Measurements from ENCODE around the gene HIRA.

The HIRA gene, protein sequence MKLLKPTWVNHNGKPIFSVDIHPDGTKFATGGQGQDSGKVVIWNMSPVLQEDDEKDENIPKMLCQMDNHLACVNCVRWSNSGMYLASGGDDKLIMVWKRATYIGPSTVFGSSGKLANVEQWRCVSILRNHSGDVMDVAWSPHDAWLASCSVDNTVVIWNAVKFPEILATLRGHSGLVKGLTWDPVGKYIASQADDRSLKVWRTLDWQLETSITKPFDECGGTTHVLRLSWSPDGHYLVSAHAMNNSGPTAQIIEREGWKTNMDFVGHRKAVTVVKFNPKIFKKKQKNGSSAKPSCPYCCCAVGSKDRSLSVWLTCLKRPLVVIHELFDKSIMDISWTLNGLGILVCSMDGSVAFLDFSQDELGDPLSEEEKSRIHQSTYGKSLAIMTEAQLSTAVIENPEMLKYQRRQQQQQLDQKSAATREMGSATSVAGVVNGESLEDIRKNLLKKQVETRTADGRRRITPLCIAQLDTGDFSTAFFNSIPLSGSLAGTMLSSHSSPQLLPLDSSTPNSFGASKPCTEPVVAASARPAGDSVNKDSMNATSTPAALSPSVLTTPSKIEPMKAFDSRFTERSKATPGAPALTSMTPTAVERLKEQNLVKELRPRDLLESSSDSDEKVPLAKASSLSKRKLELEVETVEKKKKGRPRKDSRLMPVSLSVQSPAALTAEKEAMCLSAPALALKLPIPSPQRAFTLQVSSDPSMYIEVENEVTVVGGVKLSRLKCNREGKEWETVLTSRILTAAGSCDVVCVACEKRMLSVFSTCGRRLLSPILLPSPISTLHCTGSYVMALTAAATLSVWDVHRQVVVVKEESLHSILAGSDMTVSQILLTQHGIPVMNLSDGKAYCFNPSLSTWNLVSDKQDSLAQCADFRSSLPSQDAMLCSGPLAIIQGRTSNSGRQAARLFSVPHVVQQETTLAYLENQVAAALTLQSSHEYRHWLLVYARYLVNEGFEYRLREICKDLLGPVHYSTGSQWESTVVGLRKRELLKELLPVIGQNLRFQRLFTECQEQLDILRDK

GRCh38 chr22:19431649-19432132, at the start of gene HIRA:
TSS of gene HIRA (minus strand) at chr22:19431733. CDS start at chr22:19431476, 257 bp downstream.
- peak; percentile 89 for DNase-seq

GRCh38 chr22:19480789-19481188, 49.3 kb upstream of the HIRA start:
- DNase-seq: no peak

DNA sequence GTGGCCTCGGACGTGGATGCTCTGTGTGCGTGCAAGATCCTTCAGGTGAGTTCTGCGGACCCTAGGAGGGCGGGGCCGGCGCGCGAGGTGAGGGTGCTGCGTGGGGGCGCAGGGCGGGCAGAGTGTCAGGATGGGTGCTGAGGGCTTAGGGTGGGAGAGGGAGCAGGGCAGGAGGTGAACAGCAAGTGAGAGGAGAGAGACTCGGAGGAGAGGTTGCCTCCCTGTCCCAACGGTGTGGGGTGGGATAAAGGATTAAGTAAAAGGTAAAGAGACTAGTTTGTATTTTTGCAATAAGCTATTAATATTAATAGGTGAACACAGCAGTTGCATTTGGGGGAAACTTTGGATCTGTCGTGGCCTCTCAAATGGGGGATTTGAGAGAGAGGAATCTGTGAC, 48.6 kb upstream of the HIRA start:
- DNase-seq: no peak

DNA sequence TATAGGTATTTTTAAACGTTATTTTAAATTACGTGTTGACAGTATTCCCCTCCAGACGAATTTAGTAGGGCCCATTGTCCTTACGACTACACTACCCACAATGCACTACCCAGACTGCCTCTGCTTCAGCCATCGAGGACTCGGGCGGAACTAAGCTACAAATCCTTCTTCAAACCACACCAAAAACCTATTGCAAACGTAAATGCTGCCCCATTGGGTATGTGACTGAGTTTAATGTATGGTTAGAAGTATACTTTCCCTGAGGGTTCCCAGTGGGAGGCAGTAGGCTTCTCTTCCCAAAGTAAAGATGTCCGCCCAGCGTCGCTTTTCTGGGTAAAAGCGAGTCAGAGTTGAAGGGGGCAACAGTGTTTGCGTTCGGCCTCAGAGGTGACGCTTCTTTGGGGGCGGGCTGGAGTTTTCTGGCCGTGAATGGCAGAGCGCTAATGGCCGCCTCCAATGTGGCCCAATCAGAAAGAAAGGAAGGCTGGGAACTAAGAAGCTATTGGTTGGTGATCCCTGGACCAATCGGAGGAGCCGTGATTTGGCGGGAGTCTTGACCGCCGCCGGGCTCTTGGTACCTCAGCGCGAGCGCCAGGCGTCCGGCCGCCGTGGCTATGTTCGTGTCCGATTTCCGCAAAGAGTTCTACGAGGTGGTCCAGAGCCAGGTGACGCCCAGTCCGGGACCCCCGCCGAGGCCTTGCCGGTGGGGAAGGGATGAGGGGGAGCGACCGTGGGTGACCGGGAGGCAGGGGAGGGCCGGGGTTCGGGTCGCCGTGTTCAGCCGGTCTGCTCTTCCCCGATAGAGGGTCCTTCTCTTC, 48.0 kb upstream of the HIRA start, which contains the start of gene CDC45:
TSS of gene CDC45 (plus strand) at position 566 of the 818 bp plus-strand sequence. CDS start at position 615, 49 bp downstream.
- DNase-seq: peak; percentile 97

GRCh38 chr22:19478901-19479354, 47.4 kb upstream of the HIRA start, which contains the start of gene UFD1:
TSS of gene UFD1 (minus strand) at chr22:19479193. CDS start at chr22:19479085, 108 bp downstream.
- DNase-seq: peak; percentile 85

GRCh38 chr22:19478045-19478900, 46.7 kb upstream of the HIRA start:
- peak; percentile 17 for DNase-seq

- DNase-seq: peak; percentile 22
These were observed 46.0 kb upstream of the HIRA start for GRCh38 chr22:19477321-19478044.

DNA sequence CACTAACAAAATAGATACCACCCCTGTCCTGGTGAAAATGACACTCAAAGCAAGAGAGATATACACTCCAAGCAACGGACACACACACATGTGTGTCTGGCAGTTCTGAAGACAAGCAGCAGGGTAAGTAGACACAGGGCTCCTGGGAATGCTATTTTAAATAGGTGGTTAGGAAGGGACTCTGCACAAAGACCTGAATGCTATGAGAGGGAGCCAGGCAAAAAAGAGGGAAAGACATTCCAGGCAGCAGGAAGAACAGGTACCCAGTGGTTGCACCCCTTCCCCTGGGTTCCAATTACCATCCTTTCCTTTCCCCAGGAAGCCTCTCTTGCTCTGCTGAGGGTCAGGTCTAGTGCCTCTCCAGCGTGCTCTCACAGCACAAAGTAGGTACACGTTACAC, 44.5 kb upstream of the HIRA start:
- no peak for DNase-seq

- DNase-seq: no peak
These were observed 42.0 kb upstream of the HIRA start for GRCh38 chr22:19473578-19473977.

GRCh38 chr22:19472233-19472632, 40.7 kb upstream of the HIRA start:
- no peak for DNase-seq

- no peak for DNase-seq
These were observed 40.0 kb upstream of the HIRA start for GRCh38 chr22:19471572-19471971.

GRCh38 chr22:19470010-19470409, 38.5 kb upstream of the HIRA start:
- DNase-seq: no peak

- DNase-seq: no peak
These were observed 37.9 kb upstream of the HIRA start for GRCh38 chr22:19469421-19469820.

DNA sequence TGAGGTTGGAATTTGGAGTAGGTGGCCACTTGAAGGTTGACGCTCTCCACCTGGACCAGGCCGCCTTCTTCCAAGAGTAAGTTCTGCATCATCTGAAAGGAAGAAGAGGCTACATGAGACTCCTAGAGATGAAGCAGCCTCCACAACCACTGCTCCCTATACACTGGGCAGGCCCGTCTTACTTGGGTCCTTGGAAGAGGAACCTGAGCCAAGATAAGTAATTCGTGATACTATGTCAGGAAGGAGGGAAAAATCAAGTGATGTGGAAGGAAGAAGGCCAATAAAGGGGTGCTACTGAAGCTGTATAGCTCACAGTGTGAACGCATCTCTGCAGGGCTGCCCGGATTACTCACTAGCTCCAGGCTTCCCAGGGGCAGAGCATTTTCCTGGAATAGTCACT, 36.4 kb upstream of the HIRA start:
- DNase-seq: no peak

- DNase-seq: no peak
These were observed 35.6 kb upstream of the HIRA start for GRCh38 chr22:19466848-19467752.

DNA sequence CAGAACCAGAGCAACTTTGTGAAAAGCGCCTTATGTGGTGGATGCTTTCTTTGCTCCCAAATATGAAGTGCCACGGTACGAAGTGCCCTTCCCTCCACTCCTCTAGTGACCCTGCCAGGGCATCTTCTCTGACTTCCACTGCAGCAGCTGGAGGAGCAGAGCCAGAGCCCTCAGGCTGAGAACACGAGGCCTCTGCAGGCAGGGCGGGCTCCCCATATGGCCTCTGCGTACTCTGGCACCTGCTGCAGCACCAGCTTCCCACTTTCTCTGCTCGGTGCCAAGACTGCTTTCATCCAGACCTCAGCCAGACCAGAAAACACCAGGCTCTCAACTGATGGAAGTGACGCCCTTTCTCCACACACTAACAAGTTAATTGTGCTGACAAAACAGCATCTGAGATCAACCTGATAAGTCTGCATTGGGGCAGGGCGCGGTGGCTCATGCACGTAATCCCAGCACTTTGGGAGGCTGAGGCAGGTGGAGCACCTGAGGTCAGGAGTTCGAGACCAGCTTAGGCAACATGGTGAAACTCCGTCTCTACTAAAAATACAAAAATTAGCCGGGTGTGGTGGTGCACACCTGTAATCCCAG, 34.7 kb upstream of the HIRA start:
- no peak for DNase-seq

DNA sequence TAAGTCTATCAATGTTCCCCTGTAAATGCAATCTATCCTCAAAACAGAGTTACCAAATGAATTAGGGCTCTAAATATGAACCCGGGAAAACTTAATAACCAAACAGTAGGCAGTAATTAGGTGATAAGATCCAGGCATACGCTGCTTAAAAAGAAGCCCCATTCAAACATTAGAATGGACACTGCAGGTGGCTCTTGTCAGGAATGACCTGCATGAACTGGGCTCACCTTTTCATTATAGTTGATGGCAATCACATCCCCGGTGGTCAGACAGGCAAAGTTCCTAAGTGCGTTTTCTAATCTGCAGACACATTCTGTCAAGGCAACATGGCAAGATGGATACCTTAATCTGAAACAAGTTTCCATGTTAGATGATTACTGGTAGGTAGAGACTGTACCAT, 33.4 kb upstream of the HIRA start:
- no peak for DNase-seq

DNA sequence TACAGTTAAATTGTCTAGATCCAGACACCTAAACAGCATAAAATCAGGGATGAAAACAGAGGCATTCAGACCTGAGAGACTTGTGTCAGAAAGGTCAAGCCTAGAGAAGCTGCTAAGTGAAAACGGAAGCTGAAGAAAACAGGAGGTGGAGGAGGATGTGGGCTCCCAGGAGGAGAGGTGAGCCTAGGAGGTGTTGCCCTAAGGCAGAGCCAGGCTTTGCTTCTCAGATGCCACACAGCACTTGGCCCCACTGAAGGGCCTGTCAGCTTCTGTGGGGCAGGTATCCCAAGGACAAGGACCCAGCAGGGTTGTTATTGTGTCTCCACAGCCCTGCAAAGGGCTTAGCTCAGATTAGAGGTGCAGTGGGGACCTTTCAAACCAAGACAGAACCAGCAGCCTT, 33.0 kb upstream of the HIRA start:
- DNase-seq: no peak
